HG02943 (cell line): ENCODE measurements around the gene PTPRN2.

ENCODE experiments used
- ATAC-seq: cut with Tn5 transposase; IDR thresholded peaks from one replicate; pipeline ENCODE4 v1.9.1; 2021; ENCODE audit warnings: mild to moderate bottlenecking, low read depth, moderate library complexity; ENCODE audit not compliant: unreplicated experiment

PTPRN2 gene

GRCh38 chr7:157758468-157759245 lies 829.0 kb downstream of the PTPRN2 start:
- ATAC-seq: no peak

- ATAC-seq: no peak
Observed at GRCh38 chr7:157757776-157758467, 829.7 kb downstream of the PTPRN2 start.

GRCh38 chr7:157757211-157757610 lies 830.4 kb downstream of the PTPRN2 start:
- no peak for ATAC-seq

GRCh38 chr7:157755741-157756140 lies 831.9 kb downstream of the PTPRN2 start:
- no peak for ATAC-seq

- ATAC-seq: no peak
Observed at GRCh38 chr7:157754416-157754790, 833.2 kb downstream of the PTPRN2 start.

GRCh38 chr7:157753713-157754415 lies 833.8 kb downstream of the PTPRN2 start:
- no peak for ATAC-seq

GRCh38 chr7:157752832-157753291 lies 834.8 kb downstream of the PTPRN2 start:
- ATAC-seq: no peak

- no peak for ATAC-seq
Observed at GRCh38 chr7:157751951-157752673, 835.5 kb downstream of the PTPRN2 start.

GRCh38 chr7:157751406-157751805 lies 836.2 kb downstream of the PTPRN2 start:
- no peak for ATAC-seq

- ATAC-seq: no peak
Observed at GRCh38 chr7:157750291-157750690, 837.3 kb downstream of the PTPRN2 start.

GRCh38 chr7:157745721-157746709 lies 841.6 kb downstream of the PTPRN2 start:
- ATAC-seq: no peak

- ATAC-seq: no peak
Observed at GRCh38 chr7:157744786-157745601, 842.6 kb downstream of the PTPRN2 start.

GRCh38 chr7:157743781-157744525 lies 843.7 kb downstream of the PTPRN2 start:
- no peak for ATAC-seq

GRCh38 chr7:157740251-157740798 lies 847.3 kb downstream of the PTPRN2 start:
- no peak for ATAC-seq

- no peak for ATAC-seq
Observed at GRCh38 chr7:157739650-157740049, 848.0 kb downstream of the PTPRN2 start.

- no peak for ATAC-seq
Observed at GRCh38 chr7:157739031-157739430, 848.6 kb downstream of the PTPRN2 start.

- no peak for ATAC-seq
Observed at GRCh38 chr7:157738066-157738460, 849.6 kb downstream of the PTPRN2 start.
